Trophoblast cell (in vitro differentiated cells and primary cell): ENCODE data around the gene NAT14.
A peak's percentile ranks its signal among the peaks of the same experiment; 100 is the strongest.

Experiments
- DNase-seq, 2 donors: peaks; one replicate each; pipeline ENCODE4 v3.0.0-alpha.2; 2016
- H2AFZ ChIP-seq: 2 replicates; pipeline ENCODE4 v1.6.1; 2013; ENCODE audit warnings: low read length, moderate library complexity, mild to moderate bottlenecking; ENCODE audit not compliant: insufficient read depth, poor library complexity
- H2AK5ac ChIP-seq: 2 replicates; pipeline ENCODE4 v1.6.1; 2013; ENCODE audit warnings: mild to moderate bottlenecking, low read length
- H2BK120ac ChIP-seq: 2 replicates; pipeline ENCODE4 v1.6.1; 2013; ENCODE audit warnings: low read length, mild to moderate bottlenecking, moderate library complexity; ENCODE audit not compliant: insufficient read depth, poor library complexity
- H2BK12ac ChIP-seq: 2 replicates; pipeline ENCODE4 v1.6.1; 2013; ENCODE audit warnings: mild to moderate bottlenecking, low read length, moderate library complexity
- H2BK5ac ChIP-seq: 2 replicates; pipeline ENCODE4 v1.6.1; 2013; ENCODE audit warnings: low read length, low read depth, moderate library complexity, mild to moderate bottlenecking; ENCODE audit not compliant: poor library complexity
- H3K14ac ChIP-seq: 2 replicates; pipeline ENCODE4 v1.6.1; 2013; ENCODE audit warnings: mild to moderate bottlenecking, low read length
- H3K18ac ChIP-seq: 2 replicates; pipeline ENCODE4 v1.6.1; 2013; ENCODE audit warnings: mild to moderate bottlenecking, low read length
- H3K23ac ChIP-seq: 2 replicates; pipeline ENCODE4 v1.6.1; 2013; ENCODE audit warnings: low read length
- H3K27ac ChIP-seq: 2 replicates; pipeline ENCODE4 v1.5.1; 2013; ENCODE audit warnings: low read depth, mild to moderate bottlenecking, inconsistent platforms, low read length, moderate library complexity
- H3K27me3 ChIP-seq: 2 replicates; pipeline ENCODE4 v1.6.1; 2013; ENCODE audit warnings: inconsistent platforms, mild to moderate bottlenecking, low read length, moderate library complexity; ENCODE audit not compliant: insufficient read depth
- H3K36me3 ChIP-seq, 2 experiments: 1 replicate in 1 of 2; 2 replicates in 1 of 2; pipeline ENCODE4 v1.6.1; 2013; ENCODE audit warnings: low read length in 2 of 2, mild to moderate bottlenecking in 2 of 2, moderate library complexity in 1 of 2; ENCODE audit not compliant: insufficient read depth in 2 of 2, control insufficient read depth in 1 of 2
- H3K4ac ChIP-seq: 2 replicates; pipeline ENCODE4 v1.6.1; 2013; ENCODE audit warnings: low read depth, mild to moderate bottlenecking, low read length, moderate library complexity
- H3K4me1 ChIP-seq, 2 experiments: 1 replicate in 1 of 2; 2 replicates in 1 of 2; pipeline ENCODE4 v1.6.1; 2013; ENCODE audit warnings: low read length in 2 of 2, mild to moderate bottlenecking in 2 of 2, moderate library complexity in 1 of 2; ENCODE audit not compliant: insufficient read depth in 2 of 2, control insufficient read depth in 1 of 2
- H3K4me2 ChIP-seq: 2 replicates; pipeline ENCODE4 v1.6.1; 2013; ENCODE audit warnings: inconsistent platforms, mild to moderate bottlenecking, low read length, moderate library complexity
- H3K4me3 ChIP-seq: 2 replicates; pipeline ENCODE4 v1.5.1; 2013; ENCODE audit warnings: mild to moderate bottlenecking, low read depth, low read length, inconsistent platforms
- H3K79me1 ChIP-seq: one replicate; pipeline ENCODE4 v1.6.1; 2013; ENCODE audit warnings: low read length
- H3K79me2 ChIP-seq: 2 replicates; pipeline ENCODE4 v1.6.1; 2013; ENCODE audit warnings: low read length, mild to moderate bottlenecking; ENCODE audit not compliant: control insufficient read depth, insufficient read depth, poor library complexity
- H3K9ac ChIP-seq: 2 replicates; pipeline ENCODE4 v1.6.1; 2013; ENCODE audit warnings: mild to moderate bottlenecking, low read length
- H3K9me3 ChIP-seq: 2 replicates; pipeline ENCODE4 v1.6.1; 2013; ENCODE audit warnings: low read depth, mild to moderate bottlenecking, control low read depth, inconsistent platforms, low read length; ENCODE audit not compliant: insufficient read depth
- H4K12ac ChIP-seq: 2 replicates; pipeline ENCODE4 v1.6.1; 2013; ENCODE audit warnings: low read depth, mild to moderate bottlenecking, low read length, moderate library complexity
- H4K8ac ChIP-seq: 2 replicates; pipeline ENCODE4 v1.6.1; 2013; ENCODE audit warnings: low read depth, mild to moderate bottlenecking, low read length, moderate library complexity
- H4K91ac ChIP-seq: one replicate; pipeline ENCODE4 v1.6.1; 2013; ENCODE audit warnings: low read depth, mild to moderate bottlenecking, low read length, moderate library complexity
- WGBS: extraction: QIAGEN DNeasy Blood & Tissue Kit; methylation state at CpG from one replicate; pipeline ENCODE4 v1.1.7; 2013; ENCODE audit warnings: missing lambda C conversion rate; ENCODE audit not compliant: insufficient read length, insufficient coverage; ENCODE audit errors: extremely low coverage; 5-methylcytosine and 5-hydroxymethylcytosine counted together

NAT14 gene

GRCh38 chr19:55443045-55443823 lies 41.8 kb upstream of the NAT14 start, which contains the start of gene SHISA7:
TSS of gene SHISA7 (minus strand) at chr19:55443300. CDS start at chr19:55442863, 437 bp downstream.
- H3K4me2 ChIP-seq, result no peak within 1 kb of the TSS
- no peaks in the 10 kb centered on the region for H3K36me3 ChIP-seq
- H3K23ac ChIP-seq, result no peak within 1 kb of the TSS
- H2BK120ac ChIP-seq, result no peak within 1 kb of the TSS
- H3K4me1 ChIP-seq, result no peaks in the 10 kb centered on the region
- peak within 1 kb of the TSS; percentile 25 for H3K4me3 ChIP-seq
- H4K91ac ChIP-seq, result no peak within 1 kb of the TSS
- no peaks in the 10 kb centered on the region for H3K79me2 ChIP-seq
- H3K9ac ChIP-seq, result no peak within 1 kb of the TSS
- DNase-seq, result no peak
- peaks cover 51% of the 10 kb centered on the region for H3K27me3 ChIP-seq
- no peaks in the 10 kb centered on the region for H3K79me1 ChIP-seq
- H3K9me3 ChIP-seq, result peaks cover 22% of the 10 kb centered on the region
- WGBS, result no CpG with 5 or more reads among the region's 43 CpGs
- no peak within 1 kb of the TSS for H4K8ac ChIP-seq
- no peak within 1 kb of the TSS for H4K12ac ChIP-seq
- no peak within 1 kb of the TSS for H3K14ac ChIP-seq
- no peak within 1 kb of the TSS for H3K27ac ChIP-seq
- no peak within 1 kb of the TSS for H2BK5ac ChIP-seq
- no peak within 1 kb of the TSS for H3K4ac ChIP-seq
- no peak within 1 kb of the TSS for H3K18ac ChIP-seq
- H2AFZ ChIP-seq, result no peak within 1 kb of the TSS
- H2AK5ac ChIP-seq, result no peak within 1 kb of the TSS
- H2BK12ac ChIP-seq, result no peak within 1 kb of the TSS

- Histone ChIP-seq H2BK5ac (no peak overlapping the region), H3K9ac (no peak overlapping the region), H4K8ac (no peak overlapping the region), H3K14ac (no peak overlapping the region), H2BK12ac (no peak overlapping the region), H3K4ac (no peak overlapping the region), H3K23ac (no peak overlapping the region), H3K79me1 (no peaks in the 10 kb centered on the region), H4K91ac (no peak overlapping the region), H3K4me1 (no peaks in the 10 kb centered on the region), H3K9me3 (peaks cover 27% of the 10 kb centered on the region), H2BK120ac (no peak overlapping the region), H3K27ac (no peak overlapping the region), H2AK5ac (no peak overlapping the region), H3K36me3 (no peaks in the 10 kb centered on the region), H4K12ac (no peak overlapping the region), H3K4me2 (no peak overlapping the region), H3K79me2 (no peaks in the 10 kb centered on the region), H3K27me3 (peaks cover 50% of the 10 kb centered on the region), H2AFZ (no peak overlapping the region), H3K18ac (no peak overlapping the region), H3K4me3 (peak overlapping the region; percentile 25)
- WGBS, result no CpG with 5 or more reads among the region's 18 CpGs
- DNase-seq, result no peak
Observed at GRCh38 chr19:55443824-55444480, 41.0 kb upstream of the NAT14 start.

- no peaks in the 10 kb centered on the region for H3K79me2 ChIP-seq
- no peak overlapping the region for H2BK12ac ChIP-seq
- no peak overlapping the region for H2BK5ac ChIP-seq
- no peak overlapping the region for H2AFZ ChIP-seq
- no peak overlapping the region for H2BK120ac ChIP-seq
- no peak overlapping the region for H4K12ac ChIP-seq
- H3K4me3 ChIP-seq, result no peak overlapping the region
- no peak overlapping the region for H2AK5ac ChIP-seq
- peaks cover 47% of the 10 kb centered on the region for H3K27me3 ChIP-seq
- peaks cover 27% of the 10 kb centered on the region for H3K9me3 ChIP-seq
- H3K18ac ChIP-seq, result no peak overlapping the region
- no peak for DNase-seq
- no peak overlapping the region for H3K4me2 ChIP-seq
- no peak overlapping the region for H3K27ac ChIP-seq
- no peak overlapping the region for H3K4ac ChIP-seq
- H3K14ac ChIP-seq, result no peak overlapping the region
- H3K4me1 ChIP-seq, result no peaks in the 10 kb centered on the region
- no CpG with 5 or more reads among the region's 11 CpGs for whole genome bisulfite sequencing
- no peak overlapping the region for H3K9ac ChIP-seq
- H4K8ac ChIP-seq, result no peak overlapping the region
- H3K36me3 ChIP-seq, result no peaks in the 10 kb centered on the region
- no peak overlapping the region for H4K91ac ChIP-seq
- no peaks in the 10 kb centered on the region for H3K79me1 ChIP-seq
- H3K23ac ChIP-seq, result no peak overlapping the region
Observed at GRCh38 chr19:55444646-55445045, 40.3 kb upstream of the NAT14 start.

- H3K23ac ChIP-seq, result no peak overlapping the region
Observed at GRCh38 chr19:55446060-55446459, 38.9 kb upstream of the NAT14 start.

More at GRCh38 chr19:55446060-55446459, 38.9 kb upstream of the NAT14 start:
- H4K8ac ChIP-seq, result no peak overlapping the region
- H2AK5ac ChIP-seq, result no peak overlapping the region
- no peak for DNase-seq
- no peaks in the 10 kb centered on the region for H3K79me1 ChIP-seq
- no peak overlapping the region for H3K27ac ChIP-seq
- H3K79me2 ChIP-seq, result no peaks in the 10 kb centered on the region
- H3K18ac ChIP-seq, result no peak overlapping the region
- H2BK5ac ChIP-seq, result no peak overlapping the region
- peaks cover 19% of the 10 kb centered on the region for H3K9me3 ChIP-seq
- no peak overlapping the region for H3K14ac ChIP-seq
- no peak overlapping the region for H2BK12ac ChIP-seq
- no peak overlapping the region for H4K91ac ChIP-seq
- H3K4ac ChIP-seq, result no peak overlapping the region
- H3K36me3 ChIP-seq, result no peaks in the 10 kb centered on the region
- WGBS, result no CpG with 5 or more reads among the region's 8 CpGs
- H3K9ac ChIP-seq, result no peak overlapping the region
- H3K4me1 ChIP-seq, result no peaks in the 10 kb centered on the region
- no peak overlapping the region for H4K12ac ChIP-seq
- peaks cover 45% of the 10 kb centered on the region for H3K27me3 ChIP-seq
- no peak overlapping the region for H2BK120ac ChIP-seq
- H3K4me2 ChIP-seq, result no peak overlapping the region
- no peak overlapping the region for H2AFZ ChIP-seq
- H3K4me3 ChIP-seq, result no peak overlapping the region
